DMS114 treated with DMSO at 0.1 percent for 48 hours (cell line): ENCODE results near the gene EPO.

Experiments
- DNase-seq: peaks from one replicate; lab custom pipeline; 2025; ENCODE audit not compliant: unreplicated experiment; lab: John Stamatoyannopoulos, UW

EPO gene

GRCh38 chr7:100720279-100720670 is at the start of gene EPO:
Gene EPO (plus strand): TSS chr7:100720468. CDS start chr7:100720981, 513 bp downstream.
- DNase-seq = no peak

- no peak for DNase-seq
These were observed 48.6 kb upstream of the EPO start for GRCh38 chr7:100671353-100672327.

GRCh38 chr7:100673302-100673941 is 46.8 kb upstream of the EPO start, which contains the start of gene GNB2:
Gene GNB2 (plus strand): TSS chr7:100673740. CDS start chr7:100676266, 2,526 bp downstream.
- peak; percentile 91 for DNase-seq

GRCh38 chr7:100673942-100674410 is 46.3 kb upstream of the EPO start:
- no peak for DNase-seq

- DNase-seq = no peak
These were observed 45.7 kb upstream of the EPO start for GRCh38 chr7:100674411-100675104.

GRCh38 chr7:100675105-100675451 is 45.2 kb upstream of the EPO start:
- no peak for DNase-seq

GRCh38 chr7:100675581-100676350 is 44.5 kb upstream of the EPO start:
- DNase-seq = peak; percentile 53

- DNase-seq = no peak
These were observed 43.6 kb upstream of the EPO start for GRCh38 chr7:100676501-100677306.

- DNase-seq = no peak
These were observed 42.7 kb upstream of the EPO start for GRCh38 chr7:100677308-100678267.

- DNase-seq = no peak
These were observed 41.8 kb upstream of the EPO start for GRCh38 chr7:100678291-100678984.

GRCh38 chr7:100679129-100679926 is 40.9 kb upstream of the EPO start:
- no peak for DNase-seq

- DNase-seq = no peak
These were observed 40.2 kb upstream of the EPO start for GRCh38 chr7:100679927-100680575.

- no peak for DNase-seq
These were observed 39.5 kb upstream of the EPO start for GRCh38 chr7:100680576-100681271.

- no peak for DNase-seq
These were observed 38.6 kb upstream of the EPO start for GRCh38 chr7:100681491-100682227.

- no peak for DNase-seq
These were observed 38.0 kb upstream of the EPO start for GRCh38 chr7:100682228-100682741.
